ENCODE measurements around the gene CMSS1. TPM values are rescaled to one million over a fixed set of nuclear protein-coding genes. Genes with fewer than 3 reads are reported as not detected.

Gene CMSS1
- total and polyA plus RNA-seq, 2 of the 13 experiments (the other 11 are each of a cell fraction or from before 2014, with no cell fraction given): 6.4 to 48.7 TPM

- TF ChIP-seq KIAA2018 (CRISPR knock-in tag; IDR thresholded peaks at IDR 0.05; ENCODE audit: borderline replicate concordance): no peak
These were observed 251.8 kb downstream of the CMSS1 start (continued) for GRCh38 chr3:100069472-100069871.

- no TSS peak for BruUV-seq (replicated peaks)
- CTCF ChIA-PET (ENCODE audit: low intra/inter-chr PET ratio, low total read pairs): no interaction called here
- H3K36me3 ChIP-seq (replicated peaks in 1 of 2; ENCODE audit: control insufficient read depth in 1 of 2, insufficient read depth in 2 of 2, low read length in 2 of 2): no peaks in the 10 kb centered on the region
These were observed 254.8 kb downstream of the CMSS1 start for GRCh38 chr3:100072326-100073048.

More at GRCh38 chr3:100072326-100073048, 254.8 kb downstream of the CMSS1 start:
- no peaks in the 10 kb centered on the region for H3K79me2 ChIP-seq (ENCODE audit: insufficient read depth, low read length)
- H3K27me3 ChIP-seq (ENCODE audit: control insufficient read depth in 1 of 2, insufficient read depth in 2 of 2, low read length in 2 of 2): no peaks in the 10 kb centered on the region
- intact Hi-C loops (cut with micrococcal nuclease; ENCODE audit: unreplicated experiment): loop anchor here (10.0 kb wide), 1 partner anchor 332 kb away; the partner anchor contains the start of genes LNP1 and TOMM70
- ATAC-seq: no peak
- in situ Hi-C loops (cut with HindIII; ENCODE audit: extremely low pct_ligation_motif_present, low pct_unique_long_range_greater_than_20kb): no loop called here
- H3K4me2 ChIP-seq (ENCODE audit: low read depth, low read length): no peak overlapping the region
- H3K9me3 ChIP-seq (ENCODE audit: low read length): no peaks in the 10 kb centered on the region
- H3K27ac ChIP-seq (ENCODE audit: extremely low read length, insufficient read depth, low read length): no peak overlapping the region
- no peak overlapping the region for H2AFZ ChIP-seq (ENCODE audit: low read length)
- TF ChIP-seq MED1 (CRISPR knock-in tag; IDR thresholded peaks at IDR 0.05): no peak
- TF ChIP-seq TEF (CRISPR knock-in tag; IDR thresholded peaks at IDR 0.05): no peak
- TF ChIP-seq CENPBD1 (CRISPR knock-in tag; IDR thresholded peaks at IDR 0.05; ENCODE audit: borderline replicate concordance, low read depth): no peak
- no peak for TF ChIP-seq HOMEZ (CRISPR knock-in tag; IDR thresholded peaks at IDR 0.05; ENCODE audit: low read depth)
- no peak for TF ChIP-seq NFKB2 (CRISPR knock-in tag; IDR thresholded peaks at IDR 0.05; ENCODE audit: borderline replicate concordance)
- no peak for TF ChIP-seq EED (CRISPR knock-in tag; IDR thresholded peaks at IDR 0.05)
- no peak for TF ChIP-seq ZKSCAN1 (IDR thresholded peaks at IDR 0.05; ENCODE audit: low read length)
- DNase-seq (ENCODE audit: low spot score): no peak
- FAIRE-seq: no peak
- no peak overlapping the region for H3K4me3 ChIP-seq (replicated peaks in 1 of 3; ENCODE audit: insufficient read depth in 1 of 3, low read depth in 2 of 3, low read length in 3 of 3)
- no peak overlapping the region for H3K9ac ChIP-seq (ENCODE audit: insufficient read depth, low read depth, low read length)
- POLR2A ChIA-PET: no interaction called here
- no peaks in the 10 kb centered on the region for H4K20me1 ChIP-seq (ENCODE audit: insufficient read depth, low read length)
- 96% methylated on average over 3 of the region's 3 CpGs for WGBS (ENCODE audit: low lambda C conversion rate)
- H3K4me1 ChIP-seq (ENCODE audit: insufficient read depth, low read length): peaks cover 92% of the 10 kb centered on the region

Measured in HepG2 (cell line).